Endothelial cell of umbilical vein (primary cell): ENCODE results near the gene HSD17B2.

Experiments
- POLR2A ChIP-seq: IDR thresholded peaks from 2 replicates; pipeline ENCODE4 v1.6.1; 2012; ENCODE audit warnings: low read depth, mild to moderate bottlenecking, control low read depth, low read length
- POLR2AphosphoS5 ChIP-seq: IDR thresholded peaks from 2 replicates; pipeline ENCODE4 v1.6.1; 2012; ENCODE audit warnings: low read depth, mild to moderate bottlenecking, control low read depth, low read length, moderate library complexity; ENCODE audit not compliant: insufficient read depth
- TF ChIP-seq, protein P1 (sequence below), 2 donors: IDR thresholded peaks; 1 replicate in 1 of 2; 2 replicates in 1 of 2; pipeline ENCODE4 v1.5.1; 2011; ENCODE audit warnings: low read length in 2 of 2, mild to moderate bottlenecking in 2 of 2, moderate library complexity in 2 of 2, control low read depth in 1 of 2, inconsistent platforms in 1 of 2, low read depth in 1 of 2; ENCODE audit not compliant: insufficient read depth in 1 of 2; ENCODE audit errors: extremely low read depth in 1 of 2

DNA sequence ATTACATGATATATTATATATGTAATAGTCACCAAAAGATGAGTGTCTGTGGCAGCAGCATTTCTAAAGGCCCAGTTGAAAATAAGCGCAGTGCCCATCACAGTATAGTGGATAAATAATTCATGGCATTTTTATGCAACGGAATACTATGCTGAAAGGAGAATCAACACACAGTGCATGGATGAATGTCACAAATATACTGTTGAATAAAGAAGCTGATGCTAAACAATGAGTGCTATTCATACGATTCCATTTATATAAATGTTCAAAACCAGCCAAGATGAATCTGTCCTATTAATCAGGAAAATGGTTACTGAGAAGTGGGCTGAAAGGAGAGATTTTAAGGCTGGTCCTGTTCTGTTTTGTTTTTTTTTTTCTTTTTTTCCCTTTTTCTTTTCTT is 61.6 kb downstream of the HSD17B2 start:
- no peak for TF ChIP-seq POLR2AphosphoS5
- TF ChIP-seq, protein P1, sequence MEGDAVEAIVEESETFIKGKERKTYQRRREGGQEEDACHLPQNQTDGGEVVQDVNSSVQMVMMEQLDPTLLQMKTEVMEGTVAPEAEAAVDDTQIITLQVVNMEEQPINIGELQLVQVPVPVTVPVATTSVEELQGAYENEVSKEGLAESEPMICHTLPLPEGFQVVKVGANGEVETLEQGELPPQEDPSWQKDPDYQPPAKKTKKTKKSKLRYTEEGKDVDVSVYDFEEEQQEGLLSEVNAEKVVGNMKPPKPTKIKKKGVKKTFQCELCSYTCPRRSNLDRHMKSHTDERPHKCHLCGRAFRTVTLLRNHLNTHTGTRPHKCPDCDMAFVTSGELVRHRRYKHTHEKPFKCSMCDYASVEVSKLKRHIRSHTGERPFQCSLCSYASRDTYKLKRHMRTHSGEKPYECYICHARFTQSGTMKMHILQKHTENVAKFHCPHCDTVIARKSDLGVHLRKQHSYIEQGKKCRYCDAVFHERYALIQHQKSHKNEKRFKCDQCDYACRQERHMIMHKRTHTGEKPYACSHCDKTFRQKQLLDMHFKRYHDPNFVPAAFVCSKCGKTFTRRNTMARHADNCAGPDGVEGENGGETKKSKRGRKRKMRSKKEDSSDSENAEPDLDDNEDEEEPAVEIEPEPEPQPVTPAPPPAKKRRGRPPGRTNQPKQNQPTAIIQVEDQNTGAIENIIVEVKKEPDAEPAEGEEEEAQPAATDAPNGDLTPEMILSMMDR (IDR thresholded peaks at IDR 0.05; ENCODE audit: extremely low read depth in 1 of 2, insufficient read depth in 1 of 2, low read depth in 1 of 2, low read length in 2 of 2): no peak
- no peak for TF ChIP-seq POLR2A
